OCI-LY7 (cell line): ENCODE results near the gene TSPAN9. TPM values are rescaled to one million over a fixed set of nuclear protein-coding genes. Genes with fewer than 3 reads are reported as not detected.

Experiments
- BruUV-seq: library from RNA; stranded (reverse); fragments of 400-500 nt; replicated peaks from 2 replicates; lab custom pipeline; 2021; lab: Mats Ljungman, UMichigan
- CTCF ChIA-PET: fragments of 300-600 bp; sonication (Branson Sonifier 250); formaldehyde crosslinking; loops from one replicate; lab custom pipeline; 2022; ENCODE audit warnings: antibody characterized with exemption; ENCODE audit not compliant: unreplicated experiment; lab: Charles Lee
- POLR2A ChIA-PET: fragments of 300-600 bp; sonication (Branson Sonifier 250); formaldehyde crosslinking; loops from one replicate; lab custom pipeline; 2022; ENCODE audit warnings: antibody characterized with exemption; lab: Charles Lee
- DNase-seq: peaks from one replicate; pipeline ENCODE4 v3.0.0-alpha.2; 2015; ENCODE audit warnings: low spot score
- H2AFZ ChIP-seq: fragments of 200-600 bp; sonication (generic), shearing (Covaris generic); 2 replicates; pipeline ENCODE4 v1.6.1; 2014; ENCODE audit warnings: mild to moderate bottlenecking, antibody characterized with exemption, low read length, moderate library complexity
- H3K27ac ChIP-seq: fragments of 200-600 bp; sonication (generic); 2 replicates; pipeline ENCODE4 v1.5.1; 2014; ENCODE audit warnings: mixed run types, low read depth, mild to moderate bottlenecking, moderate library complexity, low read length, inconsistent platforms; ENCODE audit not compliant: poor library complexity, severe bottlenecking
- H3K36me3 ChIP-seq: fragments of 200-600 bp; sonication (generic); 2 replicates; pipeline ENCODE4 v1.6.1; 2014; ENCODE audit warnings: mild to moderate bottlenecking, antibody characterized with exemption, low read length, moderate library complexity, mixed read lengths; ENCODE audit not compliant: insufficient read depth
- H3K4me1 ChIP-seq: fragments of 200-600 bp; sonication (generic); 2 replicates; pipeline ENCODE4 v1.5.1; 2014; ENCODE audit warnings: mild to moderate bottlenecking, low read length; ENCODE audit not compliant: insufficient read depth, poor library complexity, severe bottlenecking
- H3K4me2 ChIP-seq: fragments of 200-600 bp; sonication (generic); 2 replicates; pipeline ENCODE4 v1.6.1; 2014; ENCODE audit warnings: mild to moderate bottlenecking, low read length
- H3K4me3 ChIP-seq: fragments of 200-600 bp; sonication (generic); 2 replicates; pipeline ENCODE4 v1.5.1; 2014; ENCODE audit warnings: mild to moderate bottlenecking, low read depth, low read length; ENCODE audit not compliant: poor library complexity, severe bottlenecking
- H3K79me2 ChIP-seq: fragments of 200-600 bp; sonication (generic); 2 replicates; pipeline ENCODE4 v1.6.1; 2016; ENCODE audit warnings: low read depth, mild to moderate bottlenecking, low read length, moderate library complexity, mixed read lengths; ENCODE audit not compliant: insufficient read depth
- H3K9me2 ChIP-seq: fragments of 200-600 bp; sonication (generic); 2 replicates; pipeline ENCODE4 v1.6.1; 2016; ENCODE audit warnings: mild to moderate bottlenecking, low read length, mixed read lengths; ENCODE audit not compliant: insufficient read depth
- H3K9me3 ChIP-seq: fragments of 200-600 bp; sonication (generic); 2 replicates; pipeline ENCODE4 v1.6.1; 2014; ENCODE audit warnings: mild to moderate bottlenecking, mixed run types, low read length, mixed read lengths
- H4K20me1 ChIP-seq: fragments of 200-600 bp; sonication (generic); 2 replicates; pipeline ENCODE4 v1.6.1; 2014; ENCODE audit warnings: mild to moderate bottlenecking, antibody characterized with exemption, low read length, moderate library complexity, mixed read lengths; ENCODE audit not compliant: insufficient read depth
- CTCF ChIP-seq: fragments of 200-600 bp; sonication (generic); conservative IDR thresholded peaks from 2 replicates; pipeline ENCODE4 v1.5.1; 2014; ENCODE audit warnings: mild to moderate bottlenecking, antibody characterized with exemption, low read length, moderate library complexity, mixed read lengths
- EZH2phosphoT487 ChIP-seq: fragments of 200-600 bp; sonication (generic); IDR thresholded peaks from 2 replicates; pipeline ENCODE4 v1.6.1; 2018; ENCODE audit warnings: low read depth, borderline replicate concordance, mild to moderate bottlenecking, mixed run types, antibody characterized with exemption, low read length, moderate library complexity, mixed read lengths
- intact Hi-C: fragments of 100-400 bp; cut with micrococcal nuclease; formaldehyde crosslinking; loops from one replicate; pipeline ENCODE4 v1.10.0; 2022; ENCODE audit not compliant: unreplicated experiment
- total RNA-seq, 2 experiments: library from RNA; depleted of rRNA in 1 of 2; stranded (reverse); fragments of >200 nt in 1 of 2; shearing (Covaris generic) in 1 of 2; gene quantifications; 2 replicates each; pipeline ENCODE4 v1.2.3, GENCODE V29; 2014 to 2022

The TSPAN9 gene
- total RNA-seq, 2 experiments from 2014 or later = 0.50 to 0.74 TPM

GRCh38 chr12:3179731-3180130 lies 102.6 kb downstream of the TSPAN9 start:
- peak; percentile 52 for DNase-seq
- Histone ChIP-seq H3K79me2 (no peaks in the 10 kb centered on the region), H3K4me3 (peak overlapping the region; percentile 27), H4K20me1 (no peaks in the 10 kb centered on the region), H3K4me2 (peak overlapping the region; percentile 50), H3K36me3 (no peaks in the 10 kb centered on the region), H2AFZ (no peak overlapping the region), H3K9me3 (no peaks in the 10 kb centered on the region), H3K27ac (no peak overlapping the region), H3K9me2 (no peaks in the 10 kb centered on the region), H3K4me1 (peaks cover 29% of the 10 kb centered on the region)
- ChIA-PET POLR2A (no interaction called here), CTCF (no interaction called here)
- intact Hi-C loops = loop anchor here (1.0 kb wide), 1 partner anchor 50 kb away; no protein-coding TSS in a partner anchor
- TF ChIP-seq CTCF (no peak), EZH2phosphoT487 (no peak)
- BruUV-seq = no TSS peak

- no peak overlapping the region for H2AFZ ChIP-seq
- CTCF ChIA-PET = no interaction called here
- peaks cover 29% of the 10 kb centered on the region for H3K4me1 ChIP-seq
- H3K27ac ChIP-seq = no peak overlapping the region
- intact Hi-C loops = no loop called here
- no peak overlapping the region for H3K4me3 ChIP-seq
- H3K4me2 ChIP-seq = no peak overlapping the region
- no peaks in the 10 kb centered on the region for H3K9me3 ChIP-seq
- no peaks in the 10 kb centered on the region for H3K36me3 ChIP-seq
- no peaks in the 10 kb centered on the region for H3K9me2 ChIP-seq
- DNase-seq = no peak
- H3K79me2 ChIP-seq = no peaks in the 10 kb centered on the region
- TF ChIP-seq CTCF (no peak), EZH2phosphoT487 (no peak)
- no peaks in the 10 kb centered on the region for H4K20me1 ChIP-seq
- no TSS peak for BruUV-seq
- POLR2A ChIA-PET = no interaction called here
These were observed 105.2 kb downstream of the TSPAN9 start for GRCh38 chr12:3182426-3182825.

- ChIA-PET POLR2A (no interaction called here), CTCF (no interaction called here)
- Histone ChIP-seq H3K4me1 (peaks cover 10% of the 10 kb centered on the region), H2AFZ (no peak overlapping the region), H3K79me2 (no peaks in the 10 kb centered on the region), H3K9me3 (no peaks in the 10 kb centered on the region), H3K9me2 (no peaks in the 10 kb centered on the region), H3K4me3 (no peak overlapping the region), H3K27ac (no peak overlapping the region), H3K36me3 (no peaks in the 10 kb centered on the region), H4K20me1 (no peaks in the 10 kb centered on the region), H3K4me2 (no peak overlapping the region)
- DNase-seq = no peak
- no TSS peak for BruUV-seq
- TF ChIP-seq CTCF (no peak), EZH2phosphoT487 (no peak)
- intact Hi-C loops = no loop called here
These were observed 107.3 kb downstream of the TSPAN9 start for GRCh38 chr12:3184485-3184884.
